NT2/D1 (cell line): ENCODE results near the gene BCL2L1.
A peak's percentile ranks its signal among the peaks of the same experiment; 100 is the strongest.

Source experiments
- DNase-seq: peaks from one replicate; pipeline ENCODE4 v3.0.0-alpha.2; 2011; ENCODE audit warnings: low read depth, low spot score
- H3K27me3 ChIP-seq: 2 replicates; pipeline ENCODE4 v1.6.0; 2011; ENCODE audit warnings: mild to moderate bottlenecking; ENCODE audit not compliant: insufficient read length, insufficient read depth
- H3K36me3 ChIP-seq: 2 replicates; pipeline ENCODE4 v1.6.1; 2011; ENCODE audit warnings: mild to moderate bottlenecking, low read length, mixed read lengths; ENCODE audit not compliant: insufficient read depth, insufficient read length
- H3K4me1 ChIP-seq: 2 replicates; pipeline ENCODE4 v1.5.1; 2011; ENCODE audit not compliant: insufficient read depth, insufficient read length
- H3K4me3 ChIP-seq: 2 replicates; pipeline ENCODE4 v1.5.1; 2011; ENCODE audit warnings: low read depth; ENCODE audit not compliant: insufficient read length
- H3K9ac ChIP-seq: 2 replicates; pipeline ENCODE4 v1.6.0; 2011; ENCODE audit warnings: low read depth; ENCODE audit not compliant: insufficient read length
- H3K9me3 ChIP-seq: 2 replicates; pipeline ENCODE4 v1.5.1; 2011; ENCODE audit warnings: mild to moderate bottlenecking, low read length; ENCODE audit not compliant: insufficient read depth
- SUZ12 ChIP-seq: IDR thresholded peaks from 2 replicates; pipeline ENCODE4 v1.6.1; 2011; ENCODE audit not compliant: insufficient read length, insufficient read depth; ENCODE audit errors: extremely low read depth
- YY1 ChIP-seq: IDR thresholded peaks from 2 replicates; pipeline ENCODE4 v1.6.1; 2011; ENCODE audit not compliant: insufficient read length, insufficient read depth
- ZNF274 ChIP-seq: IDR thresholded peaks from 2 replicates; pipeline ENCODE4 v1.6.1; 2011; ENCODE audit warnings: mild to moderate bottlenecking, low read depth, low read length

BCL2L1 gene

GRCh38 chr20:31722257-31723068 is at the start of gene BCL2L1:
TSS of gene BCL2L1 (minus strand) at chr20:31722868. CDS start at chr20:31722218, 650 bp downstream.
- no peak for TF ChIP-seq YY1
- no peak for TF ChIP-seq ZNF274
- no peak for TF ChIP-seq SUZ12
- peak within 1 kb of the TSS; percentile 80 for H3K4me3 ChIP-seq
- no peaks in the 10 kb centered on the region for H3K27me3 ChIP-seq
- peaks cover 39% of the 10 kb centered on the region for H3K36me3 ChIP-seq
- no peak for DNase-seq
- peak within 1 kb of the TSS; percentile 94 for H3K9ac ChIP-seq
- no peaks in the 10 kb centered on the region for H3K9me3 ChIP-seq
- H3K4me1 ChIP-seq: peaks cover 15% of the 10 kb centered on the region

GRCh38 chr20:31770243-31770642 is 47.6 kb upstream of the BCL2L1 start:
- H3K9ac ChIP-seq: no peak overlapping the region
- no peaks in the 10 kb centered on the region for H3K4me1 ChIP-seq
- H3K36me3 ChIP-seq: peaks cover 49% of the 10 kb centered on the region
- no peaks in the 10 kb centered on the region for H3K27me3 ChIP-seq
- TF ChIP-seq ZNF274 (no peak), SUZ12 (no peak), YY1 (no peak)
- no peaks in the 10 kb centered on the region for H3K9me3 ChIP-seq
- no peak for DNase-seq
- no peak overlapping the region for H3K4me3 ChIP-seq

DNA sequence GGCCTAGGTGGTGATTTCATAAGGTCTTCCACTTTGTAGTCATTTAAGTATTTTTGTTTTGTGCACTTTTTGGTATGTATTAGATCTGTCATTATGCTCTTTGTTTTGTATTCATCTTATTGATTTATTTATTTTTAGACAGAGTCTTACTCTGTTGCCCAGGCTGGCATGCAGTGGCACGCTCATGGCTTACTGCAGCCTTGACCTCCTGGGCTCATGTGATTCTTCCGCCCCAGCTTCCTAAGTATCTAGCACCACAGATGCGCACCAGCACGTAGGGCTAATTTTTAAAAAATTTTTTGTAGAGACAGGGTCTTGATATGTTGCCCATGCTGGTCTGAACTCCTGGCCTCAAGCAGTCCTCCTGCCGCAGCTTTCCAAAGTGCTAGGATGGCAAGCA is 47.0 kb upstream of the BCL2L1 start:
- TF ChIP-seq SUZ12: no peak
- TF ChIP-seq ZNF274: no peak
- no peak for TF ChIP-seq YY1
- H3K9ac ChIP-seq: no peak overlapping the region
- no peak for DNase-seq

GRCh38 chr20:31767805-31768204 is 45.1 kb upstream of the BCL2L1 start:
- Histone ChIP-seq H3K27me3 (no peaks in the 10 kb centered on the region), H3K9ac (no peak overlapping the region), H3K4me1 (no peaks in the 10 kb centered on the region), H3K36me3 (peaks cover 50% of the 10 kb centered on the region), H3K9me3 (no peaks in the 10 kb centered on the region), H3K4me3 (no peak overlapping the region)
- DNase-seq: no peak
- TF ChIP-seq SUZ12: no peak
- TF ChIP-seq YY1: no peak
- TF ChIP-seq ZNF274: no peak

More for the DNA sequence above, 47.0 kb upstream of the BCL2L1 start:
- Histone ChIP-seq H3K4me3 (no peak overlapping the region), H3K27me3 (no peaks in the 10 kb centered on the region), H3K36me3 (peaks cover 49% of the 10 kb centered on the region), H3K9me3 (no peaks in the 10 kb centered on the region), H3K4me1 (no peaks in the 10 kb centered on the region)

- no peak for TF ChIP-seq SUZ12
- no peak overlapping the region for H3K4me3 ChIP-seq
- H3K27me3 ChIP-seq: no peaks in the 10 kb centered on the region
- H3K9ac ChIP-seq: no peak overlapping the region
- H3K9me3 ChIP-seq: no peaks in the 10 kb centered on the region
- DNase-seq: no peak
- no peaks in the 10 kb centered on the region for H3K4me1 ChIP-seq
- H3K36me3 ChIP-seq: peaks cover 43% of the 10 kb centered on the region
Observed at GRCh38 chr20:31764641-31765305, 42.1 kb upstream of the BCL2L1 start.

- H3K36me3 ChIP-seq: peaks cover 45% of the 10 kb centered on the region
- TF ChIP-seq YY1 (no peak), ZNF274 (no peak), SUZ12 (no peak)
- no peak for DNase-seq
- no peak overlapping the region for H3K9ac ChIP-seq
- no peak overlapping the region for H3K4me3 ChIP-seq
- no peaks in the 10 kb centered on the region for H3K4me1 ChIP-seq
- H3K27me3 ChIP-seq: no peaks in the 10 kb centered on the region
- H3K9me3 ChIP-seq: no peaks in the 10 kb centered on the region
Observed at GRCh38 chr20:31760519-31761240, 38.0 kb upstream of the BCL2L1 start.

GRCh38 chr20:31759836-31760518 is 37.3 kb upstream of the BCL2L1 start:
- H3K4me1 ChIP-seq: no peaks in the 10 kb centered on the region
- DNase-seq: no peak
- TF ChIP-seq SUZ12: no peak
- TF ChIP-seq YY1: no peak
- TF ChIP-seq ZNF274: no peak
- peaks cover 45% of the 10 kb centered on the region for H3K36me3 ChIP-seq
- no peaks in the 10 kb centered on the region for H3K9me3 ChIP-seq
- H3K9ac ChIP-seq: no peak overlapping the region
- no peak overlapping the region for H3K4me3 ChIP-seq
- H3K27me3 ChIP-seq: no peaks in the 10 kb centered on the region
